Gastrocnemius medialis (tissue), 4 donors: ENCODE data around the gene ADNP. TPM values are rescaled to one million over a fixed set of nuclear protein-coding genes. Genes with fewer than 3 reads are reported as not detected.

Experiments
- ATAC-seq, 2 donors: fragments of 150-250 bp; one replicate each; pipeline ENCODE4 v1.9.1; 2016
- DNase-seq, 2 donors: peaks; one replicate each; pipeline ENCODE4 v3.0.0-alpha.2; 2019
- H3K27ac ChIP-seq, 4 donors: fragments of 200-600 bp; sonication (generic); 1 replicate in 1 of 4; 2 replicates in 3 of 4; pipeline ENCODE4 v1.5.1; 2016 to 2018; ENCODE audit warnings: mild to moderate bottlenecking in 2 of 4, moderate library complexity in 1 of 4
- H3K27me3 ChIP-seq, 3 donors: fragments of 200-600 bp; sonication (generic) in 2 of 3; 1 replicate in 1 of 3; 2 replicates in 2 of 3; pipeline versions ENCODE4 v1.5.1 to v1.6.0; 2016 to 2019; ENCODE audit warnings: mild to moderate bottlenecking in 1 of 3, moderate library complexity in 1 of 3
- H3K36me3 ChIP-seq, 2 donors: fragments of 200-600 bp; sonication (generic) in 1 of 2; one replicate each; pipeline ENCODE4 v1.5.1; 2017 to 2018
- H3K4me1 ChIP-seq, 2 donors: fragments of 200-600 bp; sonication (generic) in 1 of 2; one replicate each; pipeline ENCODE4 v1.5.1; 2016 to 2017; ENCODE audit warnings: mild to moderate bottlenecking in 2 of 2
- H3K4me3 ChIP-seq, 4 donors: fragments of 200-600 bp; sonication (generic) in 3 of 4; 1 replicate in 1 of 4; 2 replicates in 3 of 4; pipeline ENCODE4 v1.5.1; 2016 to 2019; ENCODE audit warnings: mild to moderate bottlenecking in 2 of 4
- H3K9me3 ChIP-seq, 3 donors: fragments of 200-600 bp; sonication (generic) in 2 of 3; 1 replicate in 1 of 3; 2 replicates in 2 of 3; pipeline ENCODE4 v1.5.1; 2016 to 2019
- POLR2A ChIP-seq, 2 donors: fragments of 450-650 bp; IDR thresholded peaks; one replicate each; pipeline ENCODE4 v1.6.1; 2017; ENCODE audit warnings: antibody characterized with exemption in 2 of 2, mild to moderate bottlenecking in 2 of 2, moderate library complexity in 2 of 2
- in situ Hi-C, 4 donors: fragments of 200-750 bp; cut with MboI; loops; one replicate each; pipeline versions ENCODE4 v1.15.0 to v1.8.0; 2017; ENCODE audit warnings: low sequenced_read_pairs in 4 of 4
- intact Hi-C: fragments of 100-400 bp; cut with DNase I; formaldehyde crosslinking; loops from one replicate; pipeline ENCODE4 v1.15.1; 2023; ENCODE audit warnings: low total_unique reads
- total RNA-seq, 4 donors: library from RNA; depleted of rRNA; stranded (reverse); fragments of >200 nt; gene quantifications; one replicate each; pipeline versions ENCODE4 v1.1.0 to v1.2.3, GENCODE V29; 2016
- TF ChIP-seq, protein P1 (sequence below), 5 experiments: fragments of 450-650 bp in 3 of 5; fragments of 200-600 bp in 2 of 5; sonication (generic) in 2 of 5; IDR thresholded peaks in 4 of 5; conservative IDR thresholded peaks in 1 of 5; 1 replicate in 4 of 5; 2 replicates in 1 of 5; pipeline ENCODE4 v1.5.1; 2016 to 2019; ENCODE audit warnings: antibody characterized with exemption in 5 of 5, mild to moderate bottlenecking in 3 of 5, moderate library complexity in 3 of 5

ADNP gene
- total RNA-seq, 4 donors from 2014 or later, result 24.0 to 35.4 (median 31.5) TPM

GRCh38 chr20:50859161-50859560, 72.1 kb downstream of the ADNP start:
- in situ Hi-C loops, result no loop called here
- TF ChIP-seq, protein P1, sequence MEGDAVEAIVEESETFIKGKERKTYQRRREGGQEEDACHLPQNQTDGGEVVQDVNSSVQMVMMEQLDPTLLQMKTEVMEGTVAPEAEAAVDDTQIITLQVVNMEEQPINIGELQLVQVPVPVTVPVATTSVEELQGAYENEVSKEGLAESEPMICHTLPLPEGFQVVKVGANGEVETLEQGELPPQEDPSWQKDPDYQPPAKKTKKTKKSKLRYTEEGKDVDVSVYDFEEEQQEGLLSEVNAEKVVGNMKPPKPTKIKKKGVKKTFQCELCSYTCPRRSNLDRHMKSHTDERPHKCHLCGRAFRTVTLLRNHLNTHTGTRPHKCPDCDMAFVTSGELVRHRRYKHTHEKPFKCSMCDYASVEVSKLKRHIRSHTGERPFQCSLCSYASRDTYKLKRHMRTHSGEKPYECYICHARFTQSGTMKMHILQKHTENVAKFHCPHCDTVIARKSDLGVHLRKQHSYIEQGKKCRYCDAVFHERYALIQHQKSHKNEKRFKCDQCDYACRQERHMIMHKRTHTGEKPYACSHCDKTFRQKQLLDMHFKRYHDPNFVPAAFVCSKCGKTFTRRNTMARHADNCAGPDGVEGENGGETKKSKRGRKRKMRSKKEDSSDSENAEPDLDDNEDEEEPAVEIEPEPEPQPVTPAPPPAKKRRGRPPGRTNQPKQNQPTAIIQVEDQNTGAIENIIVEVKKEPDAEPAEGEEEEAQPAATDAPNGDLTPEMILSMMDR (IDR thresholded peaks at IDR 0.05 in 4 of 5, conservative IDR thresholded peaks at IDR 0.05 in 1 of 5), result no peak
- TF ChIP-seq POLR2A (IDR thresholded peaks at IDR 0.05), result no peak
- no peaks in the 10 kb centered on the region for H3K27me3 ChIP-seq
- DNase-seq (no peak), ATAC-seq (no peak)
- no peaks in the 10 kb centered on the region for H3K4me1 ChIP-seq
- no peak overlapping the region for H3K27ac ChIP-seq
- no peaks in the 10 kb centered on the region for H3K36me3 ChIP-seq
- intact Hi-C loops, result no loop called here
- no peaks in the 10 kb centered on the region for H3K9me3 ChIP-seq
- H3K4me3 ChIP-seq, result no peak overlapping the region

DNA sequence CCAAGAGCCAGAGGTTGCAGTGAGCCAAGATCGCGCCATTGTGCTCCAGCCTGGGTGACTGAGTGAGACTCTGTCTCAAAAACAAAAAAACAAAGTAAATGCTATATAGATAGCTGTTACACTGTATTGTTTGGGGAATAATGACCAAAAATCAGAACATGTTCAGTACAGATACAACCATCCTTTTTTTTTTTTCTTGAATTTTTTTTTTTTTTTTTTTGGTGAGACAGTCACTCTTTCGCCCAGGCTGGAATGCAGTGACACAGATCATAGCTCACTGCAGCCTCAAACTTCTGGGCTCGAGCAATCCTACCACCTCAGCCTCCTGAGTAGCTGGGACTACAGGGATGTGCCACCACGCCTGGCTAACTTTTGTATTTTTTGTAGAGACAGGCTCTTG, 72.7 kb downstream of the ADNP start:
- intact Hi-C loops, result no loop called here
- no peak for DNase-seq
- TF ChIP-seq POLR2A (IDR thresholded peaks at IDR 0.05), result no peak

GRCh38 chr20:50857348-50857747, 73.9 kb downstream of the ADNP start:
- in situ Hi-C loops, result no loop called here
- TF ChIP-seq, protein P1 (IDR thresholded peaks at IDR 0.05 in 4 of 5, conservative IDR thresholded peaks at IDR 0.05 in 1 of 5), result no peak
- no peak for TF ChIP-seq POLR2A (IDR thresholded peaks at IDR 0.05)
- no peaks in the 10 kb centered on the region for H3K9me3 ChIP-seq
- H3K27ac ChIP-seq, result no peak overlapping the region
- intact Hi-C loops, result no loop called here
- H3K4me1 ChIP-seq, result no peaks in the 10 kb centered on the region
- no peak for ATAC-seq
- no peak overlapping the region for H3K4me3 ChIP-seq
- no peaks in the 10 kb centered on the region for H3K27me3 ChIP-seq
- no peaks in the 10 kb centered on the region for H3K36me3 ChIP-seq
- no peak for DNase-seq

More for the DNA sequence above, 72.7 kb downstream of the ADNP start:
- Histone ChIP-seq H3K9me3 (no peaks in the 10 kb centered on the region), H3K36me3 (no peaks in the 10 kb centered on the region), H3K27ac (no peak overlapping the region), H3K4me3 (no peak overlapping the region), H3K27me3 (no peaks in the 10 kb centered on the region), H3K4me1 (no peaks in the 10 kb centered on the region)
- ATAC-seq, result no peak
- in situ Hi-C loops, result no loop called here

DNA sequence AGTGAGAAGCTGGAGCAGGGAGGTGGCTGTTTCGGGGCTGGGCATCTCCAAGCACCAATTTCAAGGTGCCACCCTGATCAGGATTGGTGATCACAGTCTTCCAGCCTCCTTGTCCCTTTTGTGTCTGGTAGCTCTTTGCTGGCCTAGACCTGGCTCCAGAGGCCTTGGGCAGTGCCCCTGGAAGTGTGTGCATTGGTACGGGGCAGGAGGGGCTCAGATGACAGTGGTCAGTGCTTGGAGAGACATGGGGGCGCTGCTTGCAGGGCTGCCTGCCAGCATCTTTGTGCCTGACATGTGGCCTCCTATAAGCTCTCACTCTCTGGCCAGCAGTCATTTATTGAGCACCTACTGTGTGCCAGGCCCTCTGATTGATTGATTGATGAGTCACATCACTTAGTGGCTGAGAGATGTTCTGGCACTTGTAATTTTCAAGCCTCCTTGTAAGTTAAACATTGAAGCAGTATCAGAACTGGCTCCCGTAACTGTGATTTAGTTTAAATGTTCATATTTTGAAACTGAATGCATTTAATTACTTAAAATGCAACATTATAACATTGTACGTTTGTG, 74.7 kb downstream of the ADNP start:
- Histone ChIP-seq H3K4me1 (no peaks in the 10 kb centered on the region), H3K36me3 (no peaks in the 10 kb centered on the region), H3K27ac (no peak overlapping the region), H3K9me3 (no peaks in the 10 kb centered on the region), H3K4me3 (no peak overlapping the region), H3K27me3 (no peaks in the 10 kb centered on the region)
- no peak for DNase-seq
- ATAC-seq, result no peak
- intact Hi-C loops (no loop called here), in situ Hi-C loops (no loop called here)
- TF ChIP-seq, protein P1 (IDR thresholded peaks at IDR 0.05 in 4 of 5, conservative IDR thresholded peaks at IDR 0.05 in 1 of 5), result no peak

GRCh38 chr20:50855498-50856474, 75.5 kb downstream of the ADNP start:
- Histone ChIP-seq H3K4me3 (no peak overlapping the region), H3K27ac (no peak overlapping the region), H3K9me3 (no peaks in the 10 kb centered on the region), H3K4me1 (no peaks in the 10 kb centered on the region), H3K36me3 (no peaks in the 10 kb centered on the region), H3K27me3 (no peaks in the 10 kb centered on the region)
- intact Hi-C loops (no loop called here), in situ Hi-C loops (no loop called here)
- ATAC-seq, result no peak
- TF ChIP-seq, protein P1 (IDR thresholded peaks at IDR 0.05 in 4 of 5, conservative IDR thresholded peaks at IDR 0.05 in 1 of 5), result no peak
- TF ChIP-seq POLR2A (IDR thresholded peaks at IDR 0.05), result no peak
- no peak for DNase-seq
